ENCODE data around the gene RBM34.

RBM34 gene

DNA sequence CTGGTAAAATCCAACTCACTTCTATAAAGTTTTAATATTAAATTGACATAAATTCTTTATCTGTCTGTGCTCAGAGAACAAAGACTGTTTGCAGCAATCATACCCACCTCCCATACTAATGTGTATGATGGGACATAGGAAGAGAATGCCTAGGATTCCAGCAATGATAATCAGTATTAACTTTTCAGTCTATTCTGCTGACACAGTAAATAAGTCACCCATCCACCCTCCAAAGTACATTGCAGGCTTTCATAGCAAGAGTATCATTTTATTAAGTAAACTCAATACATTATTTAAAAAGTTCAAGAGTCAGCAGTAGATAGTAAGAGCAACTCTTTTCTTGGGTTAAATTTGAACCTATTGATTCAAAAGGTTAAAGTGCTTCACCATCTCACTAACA lies 8.8 kb downstream of the RBM34 start:
- TF ChIP-seq, protein P1, sequence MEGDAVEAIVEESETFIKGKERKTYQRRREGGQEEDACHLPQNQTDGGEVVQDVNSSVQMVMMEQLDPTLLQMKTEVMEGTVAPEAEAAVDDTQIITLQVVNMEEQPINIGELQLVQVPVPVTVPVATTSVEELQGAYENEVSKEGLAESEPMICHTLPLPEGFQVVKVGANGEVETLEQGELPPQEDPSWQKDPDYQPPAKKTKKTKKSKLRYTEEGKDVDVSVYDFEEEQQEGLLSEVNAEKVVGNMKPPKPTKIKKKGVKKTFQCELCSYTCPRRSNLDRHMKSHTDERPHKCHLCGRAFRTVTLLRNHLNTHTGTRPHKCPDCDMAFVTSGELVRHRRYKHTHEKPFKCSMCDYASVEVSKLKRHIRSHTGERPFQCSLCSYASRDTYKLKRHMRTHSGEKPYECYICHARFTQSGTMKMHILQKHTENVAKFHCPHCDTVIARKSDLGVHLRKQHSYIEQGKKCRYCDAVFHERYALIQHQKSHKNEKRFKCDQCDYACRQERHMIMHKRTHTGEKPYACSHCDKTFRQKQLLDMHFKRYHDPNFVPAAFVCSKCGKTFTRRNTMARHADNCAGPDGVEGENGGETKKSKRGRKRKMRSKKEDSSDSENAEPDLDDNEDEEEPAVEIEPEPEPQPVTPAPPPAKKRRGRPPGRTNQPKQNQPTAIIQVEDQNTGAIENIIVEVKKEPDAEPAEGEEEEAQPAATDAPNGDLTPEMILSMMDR (IDR thresholded peaks at IDR 0.05; ENCODE audit: insufficient read depth, low read depth, low read length, missing control alignments) = no peak
- no peak for DNase-seq (ENCODE audit: low read depth)
- H3K4me3 ChIP-seq (ENCODE audit: low read length) = no peak overlapping the region

DNA sequence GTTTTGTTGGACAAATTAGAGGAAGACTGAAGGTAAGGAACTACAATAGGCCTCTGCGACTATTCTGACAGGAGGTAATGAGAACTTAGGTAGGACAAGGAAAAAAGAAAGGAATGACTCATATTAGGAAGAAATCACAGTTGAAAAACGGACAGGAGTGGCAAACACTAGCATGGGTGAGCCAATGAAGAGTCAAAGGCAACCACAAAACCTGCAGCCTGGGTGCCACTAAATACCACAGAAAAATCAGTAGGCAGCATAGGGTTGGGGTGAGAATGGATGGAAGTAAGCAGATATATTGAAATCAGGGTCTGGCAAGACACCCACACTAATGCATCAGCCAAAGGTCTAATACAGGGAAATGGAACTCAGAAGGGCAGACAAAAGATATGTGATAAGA lies 10.0 kb downstream of the RBM34 start:
- TF ChIP-seq, protein P1 (IDR thresholded peaks at IDR 0.05; ENCODE audit: insufficient read depth, low read depth, low read length, missing control alignments) = no peak
- no peak overlapping the region for H3K4me3 ChIP-seq (ENCODE audit: low read length)
- DNase-seq (ENCODE audit: low read depth) = peak; percentile 44

DNA sequence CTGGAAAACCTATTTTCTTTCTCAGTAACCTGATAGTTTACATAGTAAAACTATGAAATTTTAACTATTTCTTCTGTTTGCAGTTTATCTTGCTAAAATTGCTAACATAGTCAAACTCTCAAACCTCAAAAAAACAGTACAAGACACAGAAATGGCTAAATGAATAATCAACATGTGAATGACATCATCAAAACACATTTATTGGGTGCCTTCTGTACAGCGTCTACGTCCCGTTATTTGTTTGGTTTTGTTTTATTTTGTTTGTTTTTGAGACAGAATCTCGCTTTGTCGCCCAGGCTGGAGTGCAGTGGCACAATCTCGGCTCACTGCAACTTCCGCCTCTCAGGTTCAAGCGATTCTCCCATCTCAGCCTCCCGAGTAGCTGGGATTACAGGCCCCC lies 11.2 kb downstream of the RBM34 start:
- H3K4me3 ChIP-seq (ENCODE audit: low read length) = no peak overlapping the region
- no peak for DNase-seq (ENCODE audit: low read depth)
- TF ChIP-seq, protein P1 (IDR thresholded peaks at IDR 0.05; ENCODE audit: insufficient read depth, low read depth, low read length, missing control alignments) = no peak

DNA sequence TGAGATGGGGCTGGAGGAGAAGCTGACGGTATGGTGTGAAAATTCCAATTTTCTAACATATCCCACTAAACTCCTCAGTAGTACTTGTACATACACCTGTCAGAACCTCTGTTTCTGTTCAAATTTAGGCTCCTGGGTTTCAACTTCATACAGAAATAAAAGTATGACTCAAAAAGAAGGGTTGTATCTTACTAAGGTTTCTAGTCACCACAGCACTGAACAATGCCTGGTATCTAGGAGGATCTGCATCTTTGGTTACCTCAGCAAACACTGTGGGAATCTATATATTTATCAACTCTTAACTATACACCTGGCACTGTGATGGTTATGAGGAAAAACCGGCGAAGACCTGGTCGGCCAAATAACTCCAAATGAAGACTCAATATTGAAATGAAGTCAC lies 13.8 kb downstream of the RBM34 start:
- no peak for DNase-seq (ENCODE audit: low read depth)
- no peak overlapping the region for H3K4me3 ChIP-seq (ENCODE audit: low read length)
- TF ChIP-seq, protein P1 (IDR thresholded peaks at IDR 0.05; ENCODE audit: insufficient read depth, low read depth, low read length, missing control alignments) = no peak

DNA sequence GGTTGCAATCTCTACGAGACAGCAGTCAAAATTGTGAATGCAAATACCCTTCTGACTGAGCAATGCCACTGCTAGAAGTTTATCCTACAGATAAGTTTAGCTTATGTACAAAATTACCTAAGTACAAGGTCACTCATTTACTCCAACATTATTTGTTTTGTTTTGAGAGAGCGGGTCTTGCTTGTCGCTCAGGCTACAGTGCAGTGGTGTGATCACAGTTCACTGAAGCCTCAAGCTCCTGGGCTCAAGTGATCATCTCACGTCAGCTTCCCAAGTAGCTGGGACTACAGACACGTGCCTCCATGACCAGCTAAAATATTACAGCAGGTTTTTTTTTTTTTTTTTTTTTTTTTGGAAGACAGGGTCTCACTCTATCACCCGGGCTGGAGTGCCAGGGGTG lies 15.4 kb downstream of the RBM34 start:
- H3K4me3 ChIP-seq (ENCODE audit: low read length) = no peak overlapping the region
- no peak for DNase-seq (ENCODE audit: low read depth)
- TF ChIP-seq, protein P1 (IDR thresholded peaks at IDR 0.05; ENCODE audit: insufficient read depth, low read depth, low read length, missing control alignments) = no peak

DNA sequence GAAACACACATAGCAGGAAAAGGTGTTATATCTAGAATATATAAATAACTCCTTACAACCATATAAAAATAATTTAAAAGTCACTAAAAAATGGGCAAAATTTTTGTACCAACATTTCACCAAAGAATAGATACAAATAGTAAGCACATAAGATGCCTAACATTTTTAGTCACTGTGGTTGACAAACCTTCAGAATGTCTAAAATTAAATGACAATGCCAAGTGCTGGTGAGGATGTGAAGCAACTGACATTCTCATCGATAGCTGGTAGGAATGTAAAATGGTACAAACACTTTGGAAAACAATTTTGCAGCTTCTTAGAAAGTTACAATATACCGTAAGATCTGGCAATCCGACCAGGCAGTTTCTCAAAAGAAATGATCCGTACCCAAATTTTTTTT lies 18.1 kb downstream of the RBM34 start:
- TF ChIP-seq, protein P1 (IDR thresholded peaks at IDR 0.05; ENCODE audit: insufficient read depth, low read depth, low read length, missing control alignments) = no peak
- DNase-seq (ENCODE audit: low read depth) = no peak

DNA sequence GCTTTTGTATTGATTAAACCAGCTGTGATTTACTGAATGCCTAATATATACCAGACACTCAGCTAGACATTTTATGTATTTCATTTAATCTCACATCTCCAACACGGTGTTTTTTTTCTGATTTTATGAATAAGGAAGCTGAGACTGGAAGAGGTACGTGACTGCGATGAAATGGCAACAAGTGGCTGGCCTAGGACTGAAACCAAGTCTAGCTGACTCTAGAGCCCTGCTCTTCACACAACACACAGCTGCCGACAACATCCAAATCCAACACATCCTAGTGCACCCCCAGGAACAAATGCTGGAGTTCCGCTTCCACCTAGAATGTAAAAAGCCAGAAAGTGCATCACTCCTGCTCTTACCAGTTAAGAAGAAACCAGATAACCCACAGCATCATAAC lies 21.7 kb downstream of the RBM34 start:
- TF ChIP-seq, protein P1 (IDR thresholded peaks at IDR 0.05; ENCODE audit: insufficient read depth, low read depth, low read length, missing control alignments) = no peak
- no peak overlapping the region for H3K4me3 ChIP-seq (ENCODE audit: low read length)
- no peak for DNase-seq (ENCODE audit: low read depth)

More for the DNA sequence above, 18.1 kb downstream of the RBM34 start:
- no peak overlapping the region for H3K4me3 ChIP-seq (ENCODE audit: low read length)
